IPS-NIHi7 (cell line): ENCODE measurements around the gene ATP2A3.
A peak's percentile ranks its signal among the peaks of the same experiment; 100 is the strongest.
"Not testable (repeated sequence)": the region's sequence is repeated elsewhere in the genome, so short reads cannot be mapped to it uniquely, and the experiment has no call there.

ENCODE experiments used
- DNase-seq: peaks from one replicate; pipeline ENCODE4 v3.0.0; 2012; ENCODE audit warnings: mixed read lengths; ENCODE audit errors: extremely low spot score

The ATP2A3 gene

GRCh38 chr17:3954976-3955672 lies 9.1 kb downstream of the ATP2A3 start:
- DNase-seq = no peak

- no peak for DNase-seq
These were observed 10.2 kb downstream of the ATP2A3 start for GRCh38 chr17:3954086-3954485.

GRCh38 chr17:3953542-3953941 lies 10.7 kb downstream of the ATP2A3 start:
- no peak for DNase-seq

- DNase-seq = no peak
These were observed 12.1 kb downstream of the ATP2A3 start for GRCh38 chr17:3952186-3952585.

- no peak for DNase-seq
These were observed 12.8 kb downstream of the ATP2A3 start for GRCh38 chr17:3951420-3951819.

GRCh38 chr17:3951003-3951402 lies 13.2 kb downstream of the ATP2A3 start:
- DNase-seq = no peak

- DNase-seq = no peak
These were observed 13.7 kb downstream of the ATP2A3 start for GRCh38 chr17:3950584-3950983.

- no peak for DNase-seq
These were observed 14.8 kb downstream of the ATP2A3 start for GRCh38 chr17:3949418-3949817.

- not testable (repeated sequence) for DNase-seq
These were observed 15.7 kb downstream of the ATP2A3 start for GRCh38 chr17:3948551-3948950.

GRCh38 chr17:3947318-3947810 lies 16.9 kb downstream of the ATP2A3 start:
- no peak for DNase-seq

- DNase-seq = no peak
These were observed 17.5 kb downstream of the ATP2A3 start for GRCh38 chr17:3946711-3947235.

GRCh38 chr17:3944485-3945388 lies 19.5 kb downstream of the ATP2A3 start:
- peak; percentile 99 for DNase-seq

- no peak for DNase-seq
These were observed 20.9 kb downstream of the ATP2A3 start for GRCh38 chr17:3943240-3943891.

- DNase-seq = no peak
These were observed 23.1 kb downstream of the ATP2A3 start for GRCh38 chr17:3940965-3941698.

GRCh38 chr17:3937359-3937758 lies 26.9 kb downstream of the ATP2A3 start:
- DNase-seq = no peak

- no peak for DNase-seq
These were observed 28.3 kb downstream of the ATP2A3 start for GRCh38 chr17:3935825-3936355.

- peak; percentile 90 for DNase-seq
These were observed 29.1 kb downstream of the ATP2A3 start for GRCh38 chr17:3935140-3935542.

- no peak for DNase-seq
These were observed 34.5 kb downstream of the ATP2A3 start for GRCh38 chr17:3929764-3930163.

GRCh38 chr17:3929181-3929580 lies 35.1 kb downstream of the ATP2A3 start:
- DNase-seq = no peak

- DNase-seq = no peak
These were observed 35.8 kb downstream of the ATP2A3 start for GRCh38 chr17:3928406-3928805.
